PFSK-1 (cell line): ENCODE data around the gene MYH7.

Experiments
- POLR2AphosphoS5 ChIP-seq: IDR thresholded peaks from 2 replicates; pipeline ENCODE4 v1.6.1; 2012; ENCODE audit warnings: low read depth, mild to moderate bottlenecking, control low read depth, low read length, moderate library complexity
- REST ChIP-seq, 2 experiments: IDR thresholded peaks; 2 replicates each; pipeline versions ENCODE4 v1.6.1 to v1.8.0; 2011 to 2012; ENCODE audit warnings: low read depth in 2 of 2, low read length in 2 of 2, control low read depth in 1 of 2, inconsistent platforms in 1 of 2, mild to moderate bottlenecking in 1 of 2, moderate library complexity in 1 of 2; ENCODE audit not compliant: insufficient read depth in 1 of 2
- SIN3A ChIP-seq: IDR thresholded peaks from 2 replicates; pipeline ENCODE4 v1.6.1; 2012; ENCODE audit warnings: mild to moderate bottlenecking, low read length, moderate library complexity, borderline replicate concordance; ENCODE audit not compliant: insufficient read depth
- TAF1 ChIP-seq: IDR thresholded peaks from 2 replicates; pipeline ENCODE4 v1.6.1; 2012; ENCODE audit warnings: low read length, control low read depth, borderline replicate concordance; ENCODE audit not compliant: insufficient read depth

- TF ChIP-seq REST (IDR thresholded peaks at IDR 0.05; ENCODE audit: insufficient read depth in 1 of 2, low read depth in 2 of 2, low read length in 2 of 2): no peak
- TF ChIP-seq SIN3A: no peak
- TF ChIP-seq POLR2AphosphoS5: no peak
- TF ChIP-seq TAF1: no peak
Observed at GRCh38 chr14:23436327-23437132, 1.1 kb upstream of the MYH7 start.
